MM.1S (cell line): ENCODE results near the gene ABCA10.

Experiments
- EZH2 ChIP-seq: fragments of 300-600 bp; sonication (generic); optimal IDR thresholded peaks from 2 replicates; pipeline ENCODE3; 2017; ENCODE audit warnings: low read depth, mild to moderate bottlenecking, antibody characterized with exemption, low read length, mixed read lengths
- EZH2phosphoT487 ChIP-seq: fragments of 300-600 bp; sonication (generic); IDR thresholded peaks from 2 replicates; pipeline ENCODE4 v1.6.1; 2018; ENCODE audit warnings: antibody characterized with exemption, low read length
- TF ChIP-seq, protein P1 (sequence below): fragments of 300-600 bp; sonication (generic); IDR thresholded peaks from 2 replicates; pipeline ENCODE4 v1.5.1; 2016; ENCODE audit warnings: antibody characterized with exemption, low read length, mixed read lengths

GRCh38 chr17:69111794-69112193 is 116.8 kb downstream of the ABCA10 start:
- TF ChIP-seq, protein P1, sequence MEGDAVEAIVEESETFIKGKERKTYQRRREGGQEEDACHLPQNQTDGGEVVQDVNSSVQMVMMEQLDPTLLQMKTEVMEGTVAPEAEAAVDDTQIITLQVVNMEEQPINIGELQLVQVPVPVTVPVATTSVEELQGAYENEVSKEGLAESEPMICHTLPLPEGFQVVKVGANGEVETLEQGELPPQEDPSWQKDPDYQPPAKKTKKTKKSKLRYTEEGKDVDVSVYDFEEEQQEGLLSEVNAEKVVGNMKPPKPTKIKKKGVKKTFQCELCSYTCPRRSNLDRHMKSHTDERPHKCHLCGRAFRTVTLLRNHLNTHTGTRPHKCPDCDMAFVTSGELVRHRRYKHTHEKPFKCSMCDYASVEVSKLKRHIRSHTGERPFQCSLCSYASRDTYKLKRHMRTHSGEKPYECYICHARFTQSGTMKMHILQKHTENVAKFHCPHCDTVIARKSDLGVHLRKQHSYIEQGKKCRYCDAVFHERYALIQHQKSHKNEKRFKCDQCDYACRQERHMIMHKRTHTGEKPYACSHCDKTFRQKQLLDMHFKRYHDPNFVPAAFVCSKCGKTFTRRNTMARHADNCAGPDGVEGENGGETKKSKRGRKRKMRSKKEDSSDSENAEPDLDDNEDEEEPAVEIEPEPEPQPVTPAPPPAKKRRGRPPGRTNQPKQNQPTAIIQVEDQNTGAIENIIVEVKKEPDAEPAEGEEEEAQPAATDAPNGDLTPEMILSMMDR, result no peak
- no peak for TF ChIP-seq EZH2
- no peak for TF ChIP-seq EZH2phosphoT487
